ENCODE results near the gene ZC2HC1C. TPM values are rescaled to one million over a fixed set of nuclear protein-coding genes. Genes with fewer than 3 reads are reported as not detected.

Gene ZC2HC1C, protein sequence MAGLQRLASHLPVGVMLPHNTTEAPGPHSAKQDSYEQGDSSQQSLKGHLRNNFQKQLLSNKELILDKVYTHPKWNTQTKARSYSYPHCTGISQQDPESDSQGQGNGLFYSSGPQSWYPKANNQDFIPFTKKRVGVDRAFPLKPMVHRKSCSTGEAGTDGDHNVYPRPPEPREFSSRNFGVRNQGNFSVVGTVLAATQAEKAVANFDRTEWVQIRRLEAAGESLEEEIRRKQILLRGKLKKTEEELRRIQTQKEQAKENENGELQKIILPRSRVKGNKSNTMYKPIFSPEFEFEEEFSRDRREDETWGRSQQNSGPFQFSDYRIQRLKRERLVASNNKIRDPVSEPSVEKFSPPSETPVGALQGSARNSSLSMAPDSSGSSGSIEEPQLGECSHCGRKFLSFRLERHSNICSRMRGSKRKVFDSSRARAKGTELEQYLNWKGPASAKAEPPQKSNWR
- total RNA-seq (0.99 TPM), polyA plus RNA-seq (under 1 TPM in 3 of 4 donors, not detected in 1; 0.49 to 0.95 (median 0.81) TPM)

DNA sequence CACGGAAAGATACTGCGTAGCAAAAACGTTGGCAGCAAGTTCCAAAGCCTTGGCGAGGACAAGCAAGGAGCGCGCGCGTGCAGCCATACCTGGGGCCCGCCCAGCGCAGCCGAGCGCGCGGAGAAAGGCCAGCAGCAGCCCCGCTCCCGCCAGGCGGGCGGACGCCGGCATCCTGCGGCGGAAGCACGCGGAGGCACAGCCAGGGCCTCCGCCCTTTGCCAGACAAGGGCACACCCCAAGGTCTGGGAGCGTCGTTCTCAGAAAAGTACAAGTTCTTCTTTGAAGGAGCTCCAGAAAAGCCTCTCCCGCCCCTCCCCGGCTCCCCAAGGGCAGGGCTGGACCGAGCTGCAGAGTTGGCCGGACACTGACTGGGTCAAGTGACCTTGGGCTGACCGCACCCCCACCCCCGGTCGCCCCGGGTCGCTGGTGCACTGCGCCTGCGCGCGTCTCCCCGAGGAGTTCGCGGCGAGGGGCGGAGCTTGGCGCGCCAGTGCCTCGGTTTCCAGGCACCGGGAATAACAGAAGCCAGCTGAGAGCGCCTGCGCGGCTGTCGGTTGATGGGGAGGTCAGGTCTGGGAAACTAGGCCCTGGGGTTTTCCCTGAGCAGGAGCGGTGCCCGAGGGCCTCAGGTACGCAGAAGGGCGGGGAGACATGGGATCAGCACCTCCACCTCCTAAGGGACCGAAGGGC, at the start of gene ZC2HC1C:
Gene ZC2HC1C, plus strand, starts transcription at position 521 of the 690 bp plus-strand sequence. CDS start 933 bp downstream, outside the sequence.
- Mint-ChIP-seq H3K9me3 (no peaks in the 10 kb centered on the region), H3K27ac (peak within 1 kb of the TSS; percentile 48 to 94 (median 62)), H3K36me3 (no peaks in the 10 kb centered on the region), H3K27me3 (peaks cover 4% of the 10 kb centered on the region), H3K4me1 (peaks cover under 1 to 14% (median 8%) of the 10 kb centered on the region in 4 donors), H3K4me3 (peak within 1 kb of the TSS in 3 of 4 donors; percentile 39 to 76 (median 47))
- peaks cover 17% of the 10 kb centered on the region for H3K4me1 ChIP-seq (ENCODE audit: control insufficient read depth, insufficient read depth, low read length, poor library complexity, severe bottlenecking)
- H3K4me3 ChIP-seq (ENCODE audit: low read depth, low read length) = peak within 1 kb of the TSS; percentile 82
- H3K27ac ChIP-seq (ENCODE audit: insufficient read depth, low read length, poor library complexity, severe bottlenecking) = peak within 1 kb of the TSS; percentile 34
- DNase-seq = peak; percentile 29 to 89 (median 36)
- no peaks in the 10 kb centered on the region for H3K27me3 ChIP-seq (ENCODE audit: control insufficient read depth, insufficient read depth, low read length)
- peak; percentile 81 to 84 for ATAC-seq (ENCODE audit: low read depth in 2 of 2)
- no peaks in the 10 kb centered on the region for H3K9me3 ChIP-seq (ENCODE audit: control insufficient read depth in 2 of 2, low read length in 2 of 2)
- no peaks in the 10 kb centered on the region for H3K36me3 ChIP-seq (ENCODE audit: control insufficient read depth, insufficient read depth, low read length)

DNA sequence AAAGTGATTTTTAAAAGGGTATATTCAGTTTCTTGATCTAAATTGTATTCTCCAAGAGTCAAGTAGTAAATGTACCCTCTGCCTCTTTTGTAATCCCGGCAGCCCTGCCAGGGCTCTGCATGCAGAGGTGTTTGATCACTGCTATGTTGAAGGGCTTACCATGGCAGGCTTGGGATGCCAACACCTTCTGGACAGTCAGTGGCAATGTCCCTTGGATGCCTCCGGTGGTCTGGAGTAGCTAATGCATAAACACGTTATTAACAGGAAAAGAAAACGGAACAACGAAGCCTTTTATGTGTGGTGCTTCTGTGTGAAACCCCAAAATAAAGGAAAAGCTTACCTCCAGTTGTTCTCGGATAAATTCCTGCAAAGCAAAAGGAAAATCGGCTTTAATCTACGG, 46.8 kb upstream of the ZC2HC1C start:
- Histone ChIP-seq H3K4me3 (ENCODE audit: low read depth, low read length) (no peak overlapping the region), H3K4me1 (ENCODE audit: control insufficient read depth, insufficient read depth, low read length, poor library complexity, severe bottlenecking) (no peaks in the 10 kb centered on the region), H3K36me3 (ENCODE audit: control insufficient read depth, insufficient read depth, low read length) (peaks cover 39% of the 10 kb centered on the region), H3K27ac (ENCODE audit: insufficient read depth, low read length, poor library complexity, severe bottlenecking) (no peak overlapping the region), H3K9me3 (ENCODE audit: control insufficient read depth in 2 of 2, low read length in 2 of 2) (no peaks in the 10 kb centered on the region), H3K27me3 (ENCODE audit: control insufficient read depth, insufficient read depth, low read length) (no peaks in the 10 kb centered on the region)
- Mint-ChIP-seq H3K36me3 (peaks cover 20% of the 10 kb centered on the region), H3K9me3 (no peaks in the 10 kb centered on the region), H3K4me1 (peaks cover 0 to 8% (median 0%) of the 10 kb centered on the region in 4 donors), H3K27ac (peak overlapping the region in 1 of 3 donors; percentile 18), H3K4me3 (no peak overlapping the region), H3K27me3 (no peaks in the 10 kb centered on the region)
- DNase-seq (peak in 1 of 3 donors; percentile 20), ATAC-seq (ENCODE audit: low read depth in 2 of 2) (no peak)

DNA sequence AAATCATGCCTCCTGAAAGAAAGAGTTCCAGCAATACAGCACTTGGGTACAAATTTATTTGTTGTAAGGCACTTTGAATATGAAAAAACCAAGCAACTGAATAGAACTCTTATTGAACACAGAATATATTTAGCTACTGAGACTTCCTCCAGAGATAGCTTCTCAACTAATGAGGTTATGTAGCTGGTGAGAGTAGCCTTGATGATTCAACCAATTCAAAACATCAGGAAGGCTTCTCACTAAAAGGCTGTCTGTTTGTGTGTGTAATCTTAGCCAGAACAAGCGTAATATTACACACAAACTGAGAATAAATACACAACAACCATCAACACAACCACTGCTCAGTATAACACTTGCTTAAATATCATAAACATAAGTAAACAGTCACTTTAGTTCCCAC, 46.3 kb upstream of the ZC2HC1C start:
- ATAC-seq (ENCODE audit: low read depth in 2 of 2) (no peak), DNase-seq (no peak)
- peaks cover 39% of the 10 kb centered on the region for H3K36me3 ChIP-seq (ENCODE audit: control insufficient read depth, insufficient read depth, low read length)
- peaks cover 22% of the 10 kb centered on the region for H3K36me3 Mint-ChIP-seq
- H3K4me1 ChIP-seq (ENCODE audit: control insufficient read depth, insufficient read depth, low read length, poor library complexity, severe bottlenecking) = no peaks in the 10 kb centered on the region
- H3K27ac Mint-ChIP-seq = no peak overlapping the region
- H3K4me3 ChIP-seq (ENCODE audit: low read depth, low read length) = no peak overlapping the region
- H3K9me3 Mint-ChIP-seq = no peaks in the 10 kb centered on the region
- H3K4me1 Mint-ChIP-seq = peaks cover 0 to 8% (median 0%) of the 10 kb centered on the region in 4 donors
- H3K27ac ChIP-seq (ENCODE audit: insufficient read depth, low read length, poor library complexity, severe bottlenecking) = no peak overlapping the region
- no peaks in the 10 kb centered on the region for H3K9me3 ChIP-seq (ENCODE audit: control insufficient read depth in 2 of 2, low read length in 2 of 2)
- no peak overlapping the region for H3K4me3 Mint-ChIP-seq
- no peaks in the 10 kb centered on the region for H3K27me3 Mint-ChIP-seq
- H3K27me3 ChIP-seq (ENCODE audit: control insufficient read depth, insufficient read depth, low read length) = no peaks in the 10 kb centered on the region

DNA sequence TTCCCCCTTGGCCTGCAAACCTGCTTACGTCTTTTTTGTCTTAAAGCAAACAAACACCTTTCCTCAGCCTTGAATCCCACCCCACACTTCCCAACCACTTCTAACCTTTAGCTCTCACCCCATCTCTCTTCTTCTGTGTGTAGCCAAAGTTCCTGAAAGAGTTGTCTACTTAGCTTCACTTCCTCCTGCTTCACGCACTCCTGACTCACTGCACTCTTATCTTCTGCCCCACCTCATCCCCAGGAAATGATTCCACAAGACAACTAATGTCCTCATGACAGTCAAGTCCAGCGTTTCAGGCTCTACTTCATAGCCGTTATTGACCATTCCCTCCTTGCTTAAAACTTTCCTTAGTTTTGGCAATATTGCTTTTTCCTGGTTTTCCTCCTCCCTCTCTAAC, 44.4 kb upstream of the ZC2HC1C start:
- H3K4me3 ChIP-seq (ENCODE audit: low read depth, low read length) = no peak overlapping the region
- no peak overlapping the region for H3K27ac ChIP-seq (ENCODE audit: insufficient read depth, low read length, poor library complexity, severe bottlenecking)
- H3K36me3 Mint-ChIP-seq = peaks cover 15% of the 10 kb centered on the region
- H3K4me3 Mint-ChIP-seq = no peak overlapping the region
- ATAC-seq (ENCODE audit: low read depth in 2 of 2) (no peak), DNase-seq (no peak)
- H3K36me3 ChIP-seq (ENCODE audit: control insufficient read depth, insufficient read depth, low read length) = peaks cover 30% of the 10 kb centered on the region
- no peaks in the 10 kb centered on the region for H3K4me1 ChIP-seq (ENCODE audit: control insufficient read depth, insufficient read depth, low read length, poor library complexity, severe bottlenecking)
- H3K27ac Mint-ChIP-seq = no peak overlapping the region
- no peaks in the 10 kb centered on the region for H3K9me3 Mint-ChIP-seq
- no peaks in the 10 kb centered on the region for H3K27me3 ChIP-seq (ENCODE audit: control insufficient read depth, insufficient read depth, low read length)
- no peaks in the 10 kb centered on the region for H3K9me3 ChIP-seq (ENCODE audit: control insufficient read depth in 2 of 2, low read length in 2 of 2)
- H3K4me1 Mint-ChIP-seq = peaks cover 0 to 4% (median 0%) of the 10 kb centered on the region in 4 donors
- no peaks in the 10 kb centered on the region for H3K27me3 Mint-ChIP-seq

DNA sequence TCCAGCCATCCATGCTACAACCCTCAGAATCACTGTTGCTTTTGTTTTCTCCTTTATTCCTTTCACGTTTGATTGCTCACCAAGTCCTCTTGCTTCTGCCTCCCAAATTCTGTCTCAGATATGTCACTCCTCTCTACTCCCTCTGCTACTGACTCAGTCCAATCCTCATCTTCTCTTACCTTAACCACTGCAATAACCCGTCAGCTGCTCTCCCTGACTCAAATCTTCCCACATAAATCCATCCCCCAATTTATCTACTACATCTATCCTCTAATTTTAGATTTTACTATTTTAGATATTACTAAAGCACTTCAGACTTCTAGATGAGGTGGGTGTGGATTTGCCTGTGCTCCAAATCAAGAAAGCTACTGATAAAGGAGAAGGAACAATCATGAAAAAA, 43.6 kb upstream of the ZC2HC1C start:
- peaks cover 16% of the 10 kb centered on the region for H3K36me3 Mint-ChIP-seq
- H3K4me1 Mint-ChIP-seq = no peaks in the 10 kb centered on the region
- Histone ChIP-seq H3K4me1 (ENCODE audit: control insufficient read depth, insufficient read depth, low read length, poor library complexity, severe bottlenecking) (no peaks in the 10 kb centered on the region), H3K9me3 (ENCODE audit: control insufficient read depth in 2 of 2, low read length in 2 of 2) (no peaks in the 10 kb centered on the region), H3K27ac (ENCODE audit: insufficient read depth, low read length, poor library complexity, severe bottlenecking) (no peak overlapping the region), H3K4me3 (ENCODE audit: low read depth, low read length) (no peak overlapping the region), H3K27me3 (ENCODE audit: control insufficient read depth, insufficient read depth, low read length) (no peaks in the 10 kb centered on the region), H3K36me3 (ENCODE audit: control insufficient read depth, insufficient read depth, low read length) (peaks cover 33% of the 10 kb centered on the region)
- ATAC-seq (ENCODE audit: low read depth in 2 of 2) = no peak
- no peak for DNase-seq
- no peaks in the 10 kb centered on the region for H3K27me3 Mint-ChIP-seq
- H3K27ac Mint-ChIP-seq = no peak overlapping the region
- no peak overlapping the region for H3K4me3 Mint-ChIP-seq
- no peaks in the 10 kb centered on the region for H3K9me3 Mint-ChIP-seq

DNA sequence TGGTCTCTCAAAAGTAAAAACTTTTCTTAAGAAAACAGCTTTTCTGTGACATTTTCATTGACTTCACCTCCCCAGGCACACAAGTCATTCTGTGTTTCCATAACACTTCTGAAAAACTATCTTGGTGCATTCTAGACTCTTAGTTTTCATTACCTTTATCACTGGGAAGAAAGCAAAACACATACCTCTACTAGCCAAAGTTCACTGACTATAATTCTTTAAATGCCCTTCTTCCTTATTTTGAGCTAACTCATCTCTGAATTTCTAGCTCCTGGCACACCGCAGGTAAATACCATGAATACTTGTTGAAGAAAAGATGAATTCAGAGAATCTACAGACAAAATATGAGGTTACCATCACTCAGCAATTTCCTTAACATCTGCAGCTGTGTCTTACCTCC, 39.3 kb upstream of the ZC2HC1C start:
- no peak for ATAC-seq (ENCODE audit: low read depth in 2 of 2)
- Mint-ChIP-seq H3K4me1 (no peaks in the 10 kb centered on the region), H3K27ac (peak overlapping the region in 1 of 3 donors; percentile 39), H3K4me3 (no peak overlapping the region), H3K36me3 (peaks cover 28% of the 10 kb centered on the region), H3K9me3 (no peaks in the 10 kb centered on the region), H3K27me3 (no peaks in the 10 kb centered on the region)
- H3K9me3 ChIP-seq (ENCODE audit: control insufficient read depth in 2 of 2, low read length in 2 of 2) = no peaks in the 10 kb centered on the region
- no peak overlapping the region for H3K27ac ChIP-seq (ENCODE audit: insufficient read depth, low read length, poor library complexity, severe bottlenecking)
- no peaks in the 10 kb centered on the region for H3K4me1 ChIP-seq (ENCODE audit: control insufficient read depth, insufficient read depth, low read length, poor library complexity, severe bottlenecking)
- DNase-seq = no peak
- H3K27me3 ChIP-seq (ENCODE audit: control insufficient read depth, insufficient read depth, low read length) = no peaks in the 10 kb centered on the region
- H3K36me3 ChIP-seq (ENCODE audit: control insufficient read depth, insufficient read depth, low read length) = peaks cover 27% of the 10 kb centered on the region
- H3K4me3 ChIP-seq (ENCODE audit: low read depth, low read length) = no peak overlapping the region

DNA sequence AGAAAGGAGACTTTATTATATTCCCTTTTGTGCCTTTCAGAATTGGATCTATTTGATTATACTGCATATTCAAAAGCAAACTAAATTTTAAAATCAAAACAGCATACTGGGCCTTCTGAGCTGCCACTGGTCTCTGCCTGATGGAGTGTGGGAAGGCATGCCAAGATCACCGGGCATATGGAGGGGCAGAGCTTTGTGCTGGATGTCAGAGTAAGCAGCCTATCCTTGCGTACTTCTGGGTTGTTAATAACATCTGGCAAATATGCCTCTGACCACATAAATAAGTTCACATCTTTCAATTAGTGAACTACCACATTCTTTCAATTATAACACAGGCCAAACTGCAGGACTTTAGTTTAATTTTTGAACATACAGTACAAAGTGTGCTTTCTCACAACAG, 36.5 kb upstream of the ZC2HC1C start:
- no peak for ATAC-seq (ENCODE audit: low read depth in 2 of 2)
- H3K4me3 Mint-ChIP-seq = no peak overlapping the region
- H3K27me3 ChIP-seq (ENCODE audit: control insufficient read depth, insufficient read depth, low read length) = no peaks in the 10 kb centered on the region
- H3K36me3 Mint-ChIP-seq = peaks cover 43% of the 10 kb centered on the region
- no peak for DNase-seq
- H3K4me1 ChIP-seq (ENCODE audit: control insufficient read depth, insufficient read depth, low read length, poor library complexity, severe bottlenecking) = no peaks in the 10 kb centered on the region
- H3K36me3 ChIP-seq (ENCODE audit: control insufficient read depth, insufficient read depth, low read length) = peaks cover 24% of the 10 kb centered on the region
- no peak overlapping the region for H3K27ac Mint-ChIP-seq
- no peak overlapping the region for H3K4me3 ChIP-seq (ENCODE audit: low read depth, low read length)
- H3K9me3 Mint-ChIP-seq = no peaks in the 10 kb centered on the region
- H3K27me3 Mint-ChIP-seq = no peaks in the 10 kb centered on the region
- no peak overlapping the region for H3K27ac ChIP-seq (ENCODE audit: insufficient read depth, low read length, poor library complexity, severe bottlenecking)
- H3K9me3 ChIP-seq (ENCODE audit: control insufficient read depth in 2 of 2, low read length in 2 of 2) = no peaks in the 10 kb centered on the region
- H3K4me1 Mint-ChIP-seq = peaks cover 0 to 6% (median 0%) of the 10 kb centered on the region in 4 donors

Measured in CD4-positive, CD25-positive, alpha-beta regulatory T cell (primary cell).